Stimulated activated CD4-positive, alpha-beta T cell treated with anti-CD3 and anti-CD28 coated beads, Interleukin-15, amount 100 ng/mL, for 48 hours (primary cell): ENCODE measurements around the gene EHMT1.
"Not testable (repeated sequence)": the region's sequence is repeated elsewhere in the genome, so short reads cannot be mapped to it uniquely, and the experiment has no call there.

Source experiments
- DNase-seq, 2 donors: peaks; one replicate each; pipeline ENCODE4 v3.0.0-alpha.2; 2020; ENCODE audit warnings: low read depth in 2 of 2

The EHMT1 gene

GRCh38 chr9:137866226-137867141 is 247.7 kb downstream of the EHMT1 start:
- DNase-seq = no peak

- DNase-seq = no peak
Observed at GRCh38 chr9:137870432-137870831, 251.6 kb downstream of the EHMT1 start.

GRCh38 chr9:137872296-137872695 is 253.5 kb downstream of the EHMT1 start:
- DNase-seq = no peak

GRCh38 chr9:137873408-137873807 is 254.6 kb downstream of the EHMT1 start:
- DNase-seq = no peak

GRCh38 chr9:137873858-137874362 is 255.1 kb downstream of the EHMT1 start:
- DNase-seq = no peak

- DNase-seq = no peak
Observed at GRCh38 chr9:137875354-137875753, 256.5 kb downstream of the EHMT1 start.

GRCh38 chr9:137875846-137876245 is 257.0 kb downstream of the EHMT1 start:
- no peak for DNase-seq

GRCh38 chr9:137876269-137876668 is 257.5 kb downstream of the EHMT1 start:
- DNase-seq = no peak

GRCh38 chr9:137876781-137877386 is 258.1 kb downstream of the EHMT1 start:
- no peak for DNase-seq

GRCh38 chr9:137877506-137878122 is 258.8 kb downstream of the EHMT1 start, which contains the start of gene CACNA1B:
Gene CACNA1B, plus strand, starts transcription at chr9:137877782. Its CDS starts 152 bp downstream, at chr9:137877934.
- DNase-seq = not testable (repeated sequence)

GRCh38 chr9:137878146-137878941 is 259.5 kb downstream of the EHMT1 start:
- peak in 1 of 2 donors; percentile 20 for DNase-seq

- DNase-seq = no peak
Observed at GRCh38 chr9:137879052-137879451, 260.2 kb downstream of the EHMT1 start.

GRCh38 chr9:137879566-137880150 is 260.9 kb downstream of the EHMT1 start:
- DNase-seq = no peak

- no peak for DNase-seq
Observed at GRCh38 chr9:137880160-137880975, 261.6 kb downstream of the EHMT1 start.

- no peak for DNase-seq
Observed at GRCh38 chr9:137880976-137881530, 262.2 kb downstream of the EHMT1 start.

GRCh38 chr9:137881591-137882505 is 263.0 kb downstream of the EHMT1 start:
- no peak for DNase-seq

- no peak for DNase-seq
Observed at GRCh38 chr9:137882506-137882821, 263.7 kb downstream of the EHMT1 start.

- DNase-seq = not testable (repeated sequence)
Observed at GRCh38 chr9:137883977-137884376, 265.2 kb downstream of the EHMT1 start.

- not testable (repeated sequence) for DNase-seq
Observed at GRCh38 chr9:137884547-137884946, 265.7 kb downstream of the EHMT1 start.
